K562 (cell line): ENCODE measurements around the gene PGAP3. TPM values are rescaled to one million over a fixed set of nuclear protein-coding genes. Genes with fewer than 3 reads are reported as not detected.
A peak's percentile ranks its signal among the peaks of the same experiment; 100 is the strongest.

Experiments used
- FOXK2 ChIP-seq, 2 experiments: fragments of 450-650 bp; IDR thresholded peaks in 1 of 2; conservative IDR thresholded peaks in 1 of 2; 2 replicates each; pipeline ENCODE4 v1.6.1; 2016; ENCODE audit warnings: low read depth in 2 of 2, mild to moderate bottlenecking in 1 of 2
- HOXB6 ChIP-seq: fragments of 250-450 bp; sonication (Bioruptor Pico); IDR thresholded peaks from 2 replicates; pipeline ENCODE4 v1.5.1; 2022; ENCODE audit warnings: mild to moderate bottlenecking, borderline replicate concordance
- MEIS2 ChIP-seq: fragments of 450-650 bp; IDR thresholded peaks from 2 replicates; pipeline ENCODE4 v1.6.1; 2014; ENCODE audit warnings: mild to moderate bottlenecking; ENCODE audit not compliant: partially characterized antibody
- PCBP1 ChIP-seq: fragments of 200-400 bp; formaldehyde crosslinking; IDR thresholded peaks from 2 replicates; pipeline ENCODE4 v1.6.1; 2018; ENCODE audit warnings: mild to moderate bottlenecking, low read depth, low read length; ENCODE audit not compliant: poor library complexity, severe bottlenecking
- POLR2B ChIP-seq: fragments of 450-650 bp; IDR thresholded peaks from 2 replicates; pipeline ENCODE4 v1.6.1; 2018; ENCODE audit warnings: low read depth; ENCODE audit not compliant: partially characterized antibody
- POLR2G ChIP-seq: fragments of 200-400 bp; formaldehyde crosslinking; IDR thresholded peaks from 2 replicates; pipeline ENCODE4 v1.6.1; 2017; ENCODE audit warnings: low read depth, mild to moderate bottlenecking, antibody characterized with exemption, low read length, moderate library complexity
- SOX6 ChIP-seq: fragments of 450-650 bp; IDR thresholded peaks from 2 replicates; pipeline ENCODE4 v1.6.1; 2014; ENCODE audit warnings: mild to moderate bottlenecking
- TAF1 ChIP-seq: IDR thresholded peaks from 2 replicates; pipeline ENCODE4 v1.6.1; 2011; ENCODE audit warnings: mild to moderate bottlenecking, low read length, moderate library complexity; ENCODE audit not compliant: insufficient read depth, control insufficient read depth, severe bottlenecking; ENCODE audit errors: extremely low read depth
- TAF9B ChIP-seq: fragments of 450-650 bp; IDR thresholded peaks from 2 replicates; pipeline ENCODE4 v1.6.1; 2018; ENCODE audit warnings: mild to moderate bottlenecking; ENCODE audit not compliant: partially characterized antibody
- YY1 ChIP-seq, 3 experiments: IDR thresholded peaks; 2 replicates each; pipeline ENCODE4 v1.6.1; 2011; ENCODE audit warnings: low read length in 2 of 3, mild to moderate bottlenecking in 2 of 3, moderate library complexity in 2 of 3, borderline replicate concordance in 1 of 3, control low read depth in 1 of 3, low read depth in 1 of 3; ENCODE audit not compliant: insufficient read depth in 3 of 3, insufficient replicate concordance in 2 of 3, control insufficient read depth in 1 of 3, insufficient read length in 1 of 3; ENCODE audit errors: extremely low read depth in 1 of 3
- ZBTB17 ChIP-seq: fragments of 450-650 bp; formaldehyde crosslinking; IDR thresholded peaks from 2 replicates; pipeline ENCODE4 v1.4.0; 2020; ENCODE audit warnings: mild to moderate bottlenecking
- ZFX ChIP-seq: sonication (generic); formaldehyde crosslinking; IDR thresholded peaks from 2 replicates; pipeline ENCODE4 v1.8.0; 2022; ENCODE audit warnings: mild to moderate bottlenecking, missing genetic modification reagents, moderate library complexity
- ZNF696 ChIP-seq: fragments of 250-450 bp; sonication (Bioruptor Pico); conservative IDR thresholded peaks from 2 replicates; pipeline ENCODE4 v1.4.0; 2020; ENCODE audit warnings: mild to moderate bottlenecking, moderate library complexity
- polyA plus RNA-seq, 8 experiments: library from polyadenylated mRNA; depleted of rRNA in 4 of 8; stranded (reverse) in 5 of 8; unstranded in 3 of 8; fragments of >200 nt; fragmentation: Nextera tagmentation in 2 of 8; fragmentation: Illumina TruSeq in 1 of 8; extraction: Ambion mirVana in 2 of 8; extraction: Trizol in 1 of 8; gene quantifications; 2 replicates each; pipeline versions ENCODE4 v1.2.1 to v1.2.3, GENCODE V29; 2011 to 2014; ENCODE audit warnings: inconsistent platforms in 1 of 8, missing spikeins in 1 of 8
- total RNA-seq, 7 experiments: library from RNA; depleted of rRNA in 6 of 7; stranded (reverse); fragments of >200 nt in 6 of 7; fragmentation: Illumina TruSeq in 2 of 7; extraction: Trizol in 2 of 7; gene quantifications; 2 replicates each; pipeline versions ENCODE4 v1.2.1 to v1.2.3, GENCODE V29; 2011 to 2021; ENCODE audit warnings: low replicate concordance in 1 of 7
- TF ChIP-seq, protein P1 (sequence below): sonication (generic); formaldehyde crosslinking; IDR thresholded peaks from 2 replicates; pipeline ENCODE4 v1.8.0; 2022; ENCODE audit warnings: missing genetic modification reagents, mild to moderate bottlenecking, borderline replicate concordance
- TF ChIP-seq, protein P2 (sequence below): conservative IDR thresholded peaks from 2 replicates; pipeline ENCODE4 v1.6.1; 2011; ENCODE audit warnings: low read depth, mild to moderate bottlenecking, low read length; ENCODE audit not compliant: control insufficient read depth
- TF ChIP-seq, protein P3 (sequence below): sonication (generic); formaldehyde crosslinking; IDR thresholded peaks from 2 replicates; pipeline ENCODE4 v1.8.1; 2023; ENCODE audit warnings: mild to moderate bottlenecking, missing genetic modification reagents
- TF ChIP-seq, protein P4 (sequence below): fragments of 250-450 bp; sonication (Bioruptor Pico); IDR thresholded peaks from 2 replicates; pipeline ENCODE4 v1.5.0; 2020; ENCODE audit warnings: mild to moderate bottlenecking, borderline replicate concordance

PGAP3 gene
- total and polyA plus RNA-seq, 9 of the 15 experiments (the other 6 are each of a cell fraction or from before 2014, with no cell fraction given), result 0.38 to 9.4 (median 4.5) TPM

DNA sequence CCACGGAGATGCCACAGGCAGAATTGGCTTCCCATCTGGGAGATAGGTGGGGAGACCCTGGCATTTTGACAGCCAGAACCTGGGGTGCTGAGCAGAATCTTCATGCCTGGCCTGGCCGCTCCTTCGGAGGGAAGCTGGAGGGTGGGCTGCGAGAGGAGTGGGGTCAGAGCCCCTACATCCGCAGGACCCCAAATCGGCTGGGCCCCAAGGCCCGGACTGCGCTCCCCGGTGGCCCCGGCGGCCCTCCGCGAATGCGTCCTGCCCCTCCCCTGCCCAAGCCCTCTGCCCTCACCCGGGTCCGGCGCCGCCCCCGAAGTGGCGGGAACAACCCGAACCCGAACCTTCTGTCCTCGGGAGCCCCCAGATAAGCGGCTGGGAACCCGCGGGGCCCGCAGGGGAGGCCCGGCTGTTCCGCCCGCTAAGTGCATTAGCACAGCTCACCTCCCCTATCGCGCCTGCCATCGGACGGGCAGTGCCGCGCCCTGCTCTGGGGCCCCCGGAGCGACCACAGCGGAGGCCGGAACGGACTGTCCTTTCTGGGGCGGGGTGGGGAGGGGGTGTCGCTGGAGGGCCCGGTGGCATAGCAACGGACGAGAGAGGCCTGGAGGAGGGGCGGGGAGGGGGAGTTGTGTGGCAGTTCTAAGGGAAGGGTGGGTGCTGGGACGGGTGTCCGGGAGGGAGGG lies 20.5 kb downstream of the PGAP3 start (continued):
- TF ChIP-seq TAF1 (peak; percentile 35), HOXB6 (no peak), PCBP1 (peak; percentile 86), ZNF696 (CRISPR knock-in tag) (no peak), FOXK2 (conservative IDR thresholded peaks at IDR 0.05 in 1 of 2, IDR thresholded peaks at IDR 0.05 in 1 of 2; ENCODE audit: low read depth in 2 of 2) (no peak), ZBTB17 (no peak; the same call in 1 of the 2 replicates), ZFX (CRISPR knock-in tag) (peak; percentile 42), TAF9B (no peak), SOX6 (peak; percentile 78), POLR2B (peak; percentile 15), MEIS2 (peak; percentile 15), POLR2G (peak; percentile 85), YY1 (IDR thresholded peaks at IDR 0.05; ENCODE audit: borderline replicate concordance in 1 of 3, control insufficient read depth in 1 of 3, extremely low read depth in 1 of 3, insufficient read depth in 3 of 3, insufficient read length in 1 of 3, insufficient replicate concordance in 2 of 3, low read depth in 1 of 3, low read length in 2 of 3) (peak in 1 of 3 experiments; percentile 21)
- TF ChIP-seq, protein P1, sequence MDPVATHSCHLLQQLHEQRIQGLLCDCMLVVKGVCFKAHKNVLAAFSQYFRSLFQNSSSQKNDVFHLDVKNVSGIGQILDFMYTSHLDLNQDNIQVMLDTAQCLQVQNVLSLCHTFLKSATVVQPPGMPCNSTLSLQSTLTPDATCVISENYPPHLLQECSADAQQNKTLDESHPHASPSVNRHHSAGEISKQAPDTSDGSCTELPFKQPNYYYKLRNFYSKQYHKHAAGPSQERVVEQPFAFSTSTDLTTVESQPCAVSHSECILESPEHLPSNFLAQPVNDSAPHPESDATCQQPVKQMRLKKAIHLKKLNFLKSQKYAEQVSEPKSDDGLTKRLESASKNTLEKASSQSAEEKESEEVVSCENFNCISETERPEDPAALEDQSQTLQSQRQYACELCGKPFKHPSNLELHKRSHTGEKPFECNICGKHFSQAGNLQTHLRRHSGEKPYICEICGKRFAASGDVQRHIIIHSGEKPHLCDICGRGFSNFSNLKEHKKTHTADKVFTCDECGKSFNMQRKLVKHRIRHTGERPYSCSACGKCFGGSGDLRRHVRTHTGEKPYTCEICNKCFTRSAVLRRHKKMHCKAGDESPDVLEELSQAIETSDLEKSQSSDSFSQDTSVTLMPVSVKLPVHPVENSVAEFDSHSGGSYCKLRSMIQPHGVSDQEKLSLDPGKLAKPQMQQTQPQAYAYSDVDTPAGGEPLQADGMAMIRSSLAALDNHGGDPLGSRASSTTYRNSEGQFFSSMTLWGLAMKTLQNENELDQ, result 0 out of 2 replicates have a peak, but pooled peaks have one; percentile 42
- TF ChIP-seq, protein P2, sequence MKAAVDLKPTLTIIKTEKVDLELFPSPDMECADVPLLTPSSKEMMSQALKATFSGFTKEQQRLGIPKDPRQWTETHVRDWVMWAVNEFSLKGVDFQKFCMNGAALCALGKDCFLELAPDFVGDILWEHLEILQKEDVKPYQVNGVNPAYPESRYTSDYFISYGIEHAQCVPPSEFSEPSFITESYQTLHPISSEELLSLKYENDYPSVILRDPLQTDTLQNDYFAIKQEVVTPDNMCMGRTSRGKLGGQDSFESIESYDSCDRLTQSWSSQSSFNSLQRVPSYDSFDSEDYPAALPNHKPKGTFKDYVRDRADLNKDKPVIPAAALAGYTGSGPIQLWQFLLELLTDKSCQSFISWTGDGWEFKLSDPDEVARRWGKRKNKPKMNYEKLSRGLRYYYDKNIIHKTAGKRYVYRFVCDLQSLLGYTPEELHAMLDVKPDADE, result peak; percentile 47; the same call in 1 of the 2 replicates
- TF ChIP-seq, protein P3, sequence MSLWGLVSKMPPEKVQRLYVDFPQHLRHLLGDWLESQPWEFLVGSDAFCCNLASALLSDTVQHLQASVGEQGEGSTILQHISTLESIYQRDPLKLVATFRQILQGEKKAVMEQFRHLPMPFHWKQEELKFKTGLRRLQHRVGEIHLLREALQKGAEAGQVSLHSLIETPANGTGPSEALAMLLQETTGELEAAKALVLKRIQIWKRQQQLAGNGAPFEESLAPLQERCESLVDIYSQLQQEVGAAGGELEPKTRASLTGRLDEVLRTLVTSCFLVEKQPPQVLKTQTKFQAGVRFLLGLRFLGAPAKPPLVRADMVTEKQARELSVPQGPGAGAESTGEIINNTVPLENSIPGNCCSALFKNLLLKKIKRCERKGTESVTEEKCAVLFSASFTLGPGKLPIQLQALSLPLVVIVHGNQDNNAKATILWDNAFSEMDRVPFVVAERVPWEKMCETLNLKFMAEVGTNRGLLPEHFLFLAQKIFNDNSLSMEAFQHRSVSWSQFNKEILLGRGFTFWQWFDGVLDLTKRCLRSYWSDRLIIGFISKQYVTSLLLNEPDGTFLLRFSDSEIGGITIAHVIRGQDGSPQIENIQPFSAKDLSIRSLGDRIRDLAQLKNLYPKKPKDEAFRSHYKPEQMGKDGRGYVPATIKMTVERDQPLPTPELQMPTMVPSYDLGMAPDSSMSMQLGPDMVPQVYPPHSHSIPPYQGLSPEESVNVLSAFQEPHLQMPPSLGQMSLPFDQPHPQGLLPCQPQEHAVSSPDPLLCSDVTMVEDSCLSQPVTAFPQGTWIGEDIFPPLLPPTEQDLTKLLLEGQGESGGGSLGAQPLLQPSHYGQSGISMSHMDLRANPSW (CRISPR knock-in tag), result 0 out of 2 replicates have a peak, but pooled peaks have one; percentile 50
- TF ChIP-seq, protein P4, sequence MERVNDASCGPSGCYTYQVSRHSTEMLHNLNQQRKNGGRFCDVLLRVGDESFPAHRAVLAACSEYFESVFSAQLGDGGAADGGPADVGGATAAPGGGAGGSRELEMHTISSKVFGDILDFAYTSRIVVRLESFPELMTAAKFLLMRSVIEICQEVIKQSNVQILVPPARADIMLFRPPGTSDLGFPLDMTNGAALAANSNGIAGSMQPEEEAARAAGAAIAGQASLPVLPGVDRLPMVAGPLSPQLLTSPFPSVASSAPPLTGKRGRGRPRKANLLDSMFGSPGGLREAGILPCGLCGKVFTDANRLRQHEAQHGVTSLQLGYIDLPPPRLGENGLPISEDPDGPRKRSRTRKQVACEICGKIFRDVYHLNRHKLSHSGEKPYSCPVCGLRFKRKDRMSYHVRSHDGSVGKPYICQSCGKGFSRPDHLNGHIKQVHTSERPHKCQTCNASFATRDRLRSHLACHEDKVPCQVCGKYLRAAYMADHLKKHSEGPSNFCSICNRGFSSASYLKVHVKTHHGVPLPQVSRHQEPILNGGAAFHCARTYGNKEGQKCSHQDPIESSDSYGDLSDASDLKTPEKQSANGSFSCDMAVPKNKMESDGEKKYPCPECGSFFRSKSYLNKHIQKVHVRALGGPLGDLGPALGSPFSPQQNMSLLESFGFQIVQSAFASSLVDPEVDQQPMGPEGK (CRISPR knock-in tag), result no peak
